ENCODE measurements around the gene CFAP74.

DNA sequence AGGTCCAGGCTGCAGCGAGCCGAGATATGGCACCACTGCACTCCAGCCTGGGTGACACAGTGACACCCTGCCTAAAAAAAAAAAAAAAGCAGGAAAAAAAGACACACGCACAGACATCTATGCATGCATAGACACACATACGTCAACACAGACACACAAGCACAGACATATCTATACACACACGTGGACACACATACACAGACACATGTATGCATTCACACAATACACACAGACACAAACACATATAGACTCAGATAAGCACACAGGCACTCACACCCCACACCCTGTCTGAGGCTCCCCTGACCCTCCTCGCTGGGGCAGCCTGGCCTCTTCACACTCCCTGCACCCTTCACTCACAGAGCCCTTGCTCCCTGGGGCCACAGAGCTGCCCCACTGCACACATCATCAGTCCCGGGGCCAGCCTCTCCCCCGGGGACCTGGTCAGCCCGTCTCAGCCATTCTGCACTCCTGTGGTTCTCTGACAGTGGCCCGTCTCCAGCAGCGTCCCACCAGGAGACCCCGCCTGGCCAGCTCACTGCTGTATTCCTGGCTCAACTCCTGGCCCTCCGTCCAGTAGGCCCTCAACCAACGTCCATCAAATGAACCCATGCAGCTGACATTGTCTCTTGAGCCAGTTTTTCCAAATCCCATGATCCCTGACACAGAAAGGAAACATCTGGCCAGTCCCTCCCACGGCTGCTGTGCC lies 42.0 kb upstream of the CFAP74 start:
- TF ChIP-seq POLR2A (IDR thresholded peaks at IDR 0.05; ENCODE audit: low read length) (no peak), GATA1 (IDR thresholded peaks at IDR 0.05; ENCODE audit: low read depth, low read length) (no peak)

Measured in erythroblast (primary cell).